Heart left ventricle (tissue), 13 donors: ENCODE data around the gene JMJD7.

Experiments
- CTCF ChIP-seq, 12 donors: fragments of 200-600 bp; sonication (generic) in 4 of 12; IDR thresholded peaks; one replicate each; pipeline versions ENCODE4 v1.5.0 to v1.8.0; 2018 to 2022; ENCODE audit warnings: antibody characterized with exemption in 12 of 12, mild to moderate bottlenecking in 5 of 12
- POLR2A ChIP-seq, 2 donors: fragments of 450-650 bp; IDR thresholded peaks; one replicate each; pipeline ENCODE4 v1.6.1; 2017; ENCODE audit warnings: antibody characterized with exemption in 2 of 2, mild to moderate bottlenecking in 2 of 2, moderate library complexity in 2 of 2
- donor health status: ischemic (EF 13 %, LVEDD 7.1; RV severe dilation, severe dysfunction).
- donor health status: DM: no; HTN: yes; CAD: no.
- donor health status: DM: no; HTN: no; CAD: no.
- donor health status: ischemic (EF 25% LVEDD 6.9; RV normal size, moderate dysfunction).
- donor health status: ischemic (EF 25% LVEDD 5.7; RV mildly dilated, moderate dysfunction).
- donor health status: ischemic (EF 35%, LVEDD 5.7; RV mildly dilated, moderate dysfunction).
- donor health status: nonischemic (EF 11% LVEDD 7.7; RV severe dilation, severe dysfunction).
- donor health status: DM: yes; HTN: yes; CAD: no.
- donor health status: PGD.
- donor health status: ischemic (EF 29% LVEDD 5.4; RV normal size, mild dysfunction).
- donor health status: nonischemic (EF 23%, LVEDD 6.1; RV moderate dilation, normal function).

GRCh38 chr15:41876689-41877088, 48.8 kb downstream of the JMJD7 start:
- no peak for TF ChIP-seq CTCF (IDR thresholded peaks at IDR 0.05)
- TF ChIP-seq POLR2A (IDR thresholded peaks at IDR 0.05) = no peak
